ENCODE results near the gene PANX3.

The PANX3 gene

DNA sequence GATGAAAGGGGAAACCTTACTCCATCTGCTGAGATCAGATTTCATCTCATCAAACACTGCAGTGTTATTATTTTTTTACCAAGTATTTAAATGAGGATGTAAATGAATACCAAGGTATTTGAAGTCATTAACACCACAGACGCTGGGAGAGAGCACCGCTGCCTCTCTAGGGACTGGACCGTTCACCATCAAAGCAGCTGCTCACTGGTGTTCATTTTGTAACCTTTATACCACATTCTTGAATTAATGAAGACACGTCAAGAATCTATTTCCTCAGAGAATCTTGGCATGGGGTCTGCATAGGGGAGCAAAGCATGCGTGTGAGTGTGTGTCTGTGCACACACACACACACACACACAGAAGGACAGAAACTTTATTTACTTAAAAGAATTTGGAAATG, 46.7 kb downstream of the PANX3 start:
- no peak overlapping the region for H3K9ac ChIP-seq (ENCODE audit: insufficient read length, low read depth)
- no peak overlapping the region for H3K4me3 ChIP-seq (ENCODE audit: insufficient read length, low read depth)
- H3K9me3 ChIP-seq (ENCODE audit: insufficient read depth, low read length) = no peaks in the 10 kb centered on the region
- TF ChIP-seq YY1 (IDR thresholded peaks at IDR 0.05; ENCODE audit: insufficient read depth, insufficient read length) = no peak
- no peak for TF ChIP-seq ZNF274 (IDR thresholded peaks at IDR 0.05; ENCODE audit: low read depth, low read length)
- no peak for TF ChIP-seq SUZ12 (IDR thresholded peaks at IDR 0.05; ENCODE audit: extremely low read depth, insufficient read depth, insufficient read length)
- no peaks in the 10 kb centered on the region for H3K36me3 ChIP-seq (ENCODE audit: insufficient read depth, insufficient read length, low read length)
- no peak for DNase-seq (ENCODE audit: low read depth, low spot score)
- H3K4me1 ChIP-seq (ENCODE audit: insufficient read depth, insufficient read length) = peaks cover 2% of the 10 kb centered on the region
- H3K27me3 ChIP-seq (ENCODE audit: insufficient read depth, insufficient read length) = no peaks in the 10 kb centered on the region

DNA sequence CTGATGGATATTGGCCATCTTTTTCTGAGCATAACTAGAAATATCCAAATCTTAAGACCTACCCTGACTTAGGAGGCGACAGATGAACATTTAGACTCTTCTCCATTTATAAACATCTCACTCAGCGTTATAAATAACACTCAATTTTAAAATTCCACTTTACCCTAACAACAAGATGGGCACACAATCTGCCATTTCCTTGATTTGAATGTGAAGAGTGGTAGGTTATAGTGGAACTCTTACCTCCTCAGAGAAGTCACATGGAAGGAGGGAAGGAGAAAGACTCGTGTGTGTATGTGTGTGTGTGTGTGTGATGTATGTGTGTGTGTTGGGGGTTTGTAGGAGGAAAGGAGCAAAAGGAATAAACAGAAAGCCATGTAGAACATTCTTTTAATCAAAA, 47.3 kb downstream of the PANX3 start:
- TF ChIP-seq YY1 (IDR thresholded peaks at IDR 0.05; ENCODE audit: insufficient read depth, insufficient read length) (no peak), SUZ12 (IDR thresholded peaks at IDR 0.05; ENCODE audit: extremely low read depth, insufficient read depth, insufficient read length) (no peak), ZNF274 (IDR thresholded peaks at IDR 0.05; ENCODE audit: low read depth, low read length) (no peak)
- no peak overlapping the region for H3K9ac ChIP-seq (ENCODE audit: insufficient read length, low read depth)
- peaks cover 2% of the 10 kb centered on the region for H3K4me1 ChIP-seq (ENCODE audit: insufficient read depth, insufficient read length)
- no peak for DNase-seq (ENCODE audit: low read depth, low spot score)
- H3K9me3 ChIP-seq (ENCODE audit: insufficient read depth, low read length) = no peaks in the 10 kb centered on the region
- no peaks in the 10 kb centered on the region for H3K36me3 ChIP-seq (ENCODE audit: insufficient read depth, insufficient read length, low read length)
- no peaks in the 10 kb centered on the region for H3K27me3 ChIP-seq (ENCODE audit: insufficient read depth, insufficient read length)
- H3K4me3 ChIP-seq (ENCODE audit: insufficient read length, low read depth) = no peak overlapping the region

DNA sequence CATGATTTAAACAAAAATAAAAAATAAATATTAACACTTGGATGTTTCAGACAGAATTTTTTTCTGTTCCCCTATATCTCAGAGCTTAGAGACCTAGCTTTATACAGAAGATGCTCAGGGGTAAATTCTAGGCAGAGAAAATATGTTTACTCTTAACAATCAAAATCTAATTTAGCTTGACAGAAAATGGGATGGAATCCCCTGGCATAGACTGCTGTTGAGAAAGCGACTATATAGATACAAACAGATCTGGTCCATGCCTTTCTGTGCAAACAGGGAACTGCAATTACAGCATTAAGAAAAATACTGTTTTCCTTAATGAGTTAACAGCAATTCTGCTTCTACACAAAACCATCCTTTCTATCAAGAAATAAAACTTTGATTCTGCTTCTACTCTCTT, 47.8 kb downstream of the PANX3 start:
- no peak overlapping the region for H3K9ac ChIP-seq (ENCODE audit: insufficient read length, low read depth)
- no peak for TF ChIP-seq SUZ12 (IDR thresholded peaks at IDR 0.05; ENCODE audit: extremely low read depth, insufficient read depth, insufficient read length)
- TF ChIP-seq YY1 (IDR thresholded peaks at IDR 0.05; ENCODE audit: insufficient read depth, insufficient read length) = no peak
- no peak for TF ChIP-seq ZNF274 (IDR thresholded peaks at IDR 0.05; ENCODE audit: low read depth, low read length)
- H3K9me3 ChIP-seq (ENCODE audit: insufficient read depth, low read length) = no peaks in the 10 kb centered on the region
- no peak overlapping the region for H3K4me3 ChIP-seq (ENCODE audit: insufficient read length, low read depth)
- peaks cover 2% of the 10 kb centered on the region for H3K4me1 ChIP-seq (ENCODE audit: insufficient read depth, insufficient read length)
- no peaks in the 10 kb centered on the region for H3K27me3 ChIP-seq (ENCODE audit: insufficient read depth, insufficient read length)
- H3K36me3 ChIP-seq (ENCODE audit: insufficient read depth, insufficient read length, low read length) = no peaks in the 10 kb centered on the region
- no peak for DNase-seq (ENCODE audit: low read depth, low spot score)

DNA sequence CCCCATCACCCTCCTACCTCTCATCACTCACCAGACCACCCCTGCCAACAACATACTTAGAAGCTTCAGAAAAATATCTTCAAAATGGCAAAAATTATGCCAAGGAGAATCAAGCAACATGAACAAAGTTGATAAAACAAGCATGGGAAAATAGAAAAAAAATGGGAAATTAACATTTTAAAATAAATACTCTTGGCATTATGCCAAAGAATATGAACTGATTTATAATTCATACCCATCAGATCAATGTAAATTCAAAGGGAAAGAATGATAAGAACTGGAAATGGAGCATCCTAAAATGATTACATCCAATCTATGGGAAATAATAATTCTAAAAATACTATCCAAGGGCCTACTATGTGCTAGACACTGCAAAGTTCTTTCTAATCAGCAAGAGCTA, 50.3 kb downstream of the PANX3 start:
- no peak for DNase-seq (ENCODE audit: low read depth, low spot score)
- no peak overlapping the region for H3K9ac ChIP-seq (ENCODE audit: insufficient read length, low read depth)
- no peaks in the 10 kb centered on the region for H3K36me3 ChIP-seq (ENCODE audit: insufficient read depth, insufficient read length, low read length)
- H3K27me3 ChIP-seq (ENCODE audit: insufficient read depth, insufficient read length) = no peaks in the 10 kb centered on the region
- peaks cover 2% of the 10 kb centered on the region for H3K4me1 ChIP-seq (ENCODE audit: insufficient read depth, insufficient read length)
- no peaks in the 10 kb centered on the region for H3K9me3 ChIP-seq (ENCODE audit: insufficient read depth, low read length)
- H3K4me3 ChIP-seq (ENCODE audit: insufficient read length, low read depth) = no peak overlapping the region
- no peak for TF ChIP-seq SUZ12 (IDR thresholded peaks at IDR 0.05; ENCODE audit: extremely low read depth, insufficient read depth, insufficient read length)
- no peak for TF ChIP-seq ZNF274 (IDR thresholded peaks at IDR 0.05; ENCODE audit: low read depth, low read length)
- TF ChIP-seq YY1 (IDR thresholded peaks at IDR 0.05; ENCODE audit: insufficient read depth, insufficient read length) = no peak

DNA sequence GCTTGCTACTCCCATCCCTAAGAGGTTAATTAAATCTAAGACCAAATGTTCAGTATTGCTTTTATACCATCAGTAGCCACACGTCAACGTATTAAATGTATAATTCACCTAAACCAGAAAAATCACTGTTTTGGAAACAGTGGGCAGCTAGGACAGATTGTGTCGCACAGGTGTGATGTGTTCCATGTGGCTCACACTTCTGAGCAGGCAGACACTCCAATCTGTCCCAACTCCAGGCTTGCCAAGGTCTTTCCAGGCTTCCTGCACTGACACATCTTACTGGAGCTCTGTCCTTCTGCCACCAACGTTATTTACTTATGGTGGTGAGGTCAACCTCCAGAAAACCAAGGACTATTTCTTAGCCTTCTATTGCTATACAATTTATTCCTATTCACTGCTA, 50.9 kb downstream of the PANX3 start:
- no peaks in the 10 kb centered on the region for H3K4me1 ChIP-seq (ENCODE audit: insufficient read depth, insufficient read length)
- no peak overlapping the region for H3K9ac ChIP-seq (ENCODE audit: insufficient read length, low read depth)
- TF ChIP-seq SUZ12 (IDR thresholded peaks at IDR 0.05; ENCODE audit: extremely low read depth, insufficient read depth, insufficient read length) = no peak
- no peak for TF ChIP-seq ZNF274 (IDR thresholded peaks at IDR 0.05; ENCODE audit: low read depth, low read length)
- TF ChIP-seq YY1 (IDR thresholded peaks at IDR 0.05; ENCODE audit: insufficient read depth, insufficient read length) = no peak

DNA sequence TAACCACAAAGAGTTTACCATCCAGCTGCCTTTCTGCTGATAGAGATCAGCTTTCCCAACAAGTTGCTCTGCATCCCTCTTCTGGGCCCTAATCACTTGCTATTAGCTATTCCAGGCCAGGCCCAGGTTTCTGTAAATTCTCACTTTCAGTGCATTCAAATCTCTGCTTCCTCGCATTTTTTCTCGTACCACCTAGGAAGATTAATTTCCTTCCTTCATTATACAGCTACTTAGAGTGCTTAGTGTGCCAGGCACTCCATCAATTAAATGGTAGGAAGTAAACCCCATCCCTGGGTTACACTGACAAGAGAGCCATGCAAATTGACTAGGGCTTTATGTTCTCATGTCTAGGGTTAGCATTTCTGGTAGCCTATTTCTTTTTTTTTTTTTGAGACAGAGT, 52.6 kb downstream of the PANX3 start:
- no peak for TF ChIP-seq ZNF274 (IDR thresholded peaks at IDR 0.05; ENCODE audit: low read depth, low read length)
- no peak for TF ChIP-seq YY1 (IDR thresholded peaks at IDR 0.05; ENCODE audit: insufficient read depth, insufficient read length)
- TF ChIP-seq SUZ12 (IDR thresholded peaks at IDR 0.05; ENCODE audit: extremely low read depth, insufficient read depth, insufficient read length) = no peak
- no peaks in the 10 kb centered on the region for H3K36me3 ChIP-seq (ENCODE audit: insufficient read depth, insufficient read length, low read length)
- no peak overlapping the region for H3K9ac ChIP-seq (ENCODE audit: insufficient read length, low read depth)
- H3K9me3 ChIP-seq (ENCODE audit: insufficient read depth, low read length) = no peaks in the 10 kb centered on the region
- DNase-seq (ENCODE audit: low read depth, low spot score) = no peak
- H3K4me1 ChIP-seq (ENCODE audit: insufficient read depth, insufficient read length) = no peaks in the 10 kb centered on the region
- H3K27me3 ChIP-seq (ENCODE audit: insufficient read depth, insufficient read length) = no peaks in the 10 kb centered on the region
- H3K4me3 ChIP-seq (ENCODE audit: insufficient read length, low read depth) = no peak overlapping the region

More for the DNA sequence above, 50.9 kb downstream of the PANX3 start:
- DNase-seq (ENCODE audit: low read depth, low spot score) = no peak
- H3K36me3 ChIP-seq (ENCODE audit: insufficient read depth, insufficient read length, low read length) = no peaks in the 10 kb centered on the region
- H3K4me3 ChIP-seq (ENCODE audit: insufficient read length, low read depth) = no peak overlapping the region
- no peaks in the 10 kb centered on the region for H3K27me3 ChIP-seq (ENCODE audit: insufficient read depth, insufficient read length)
- no peaks in the 10 kb centered on the region for H3K9me3 ChIP-seq (ENCODE audit: insufficient read depth, low read length)

DNA sequence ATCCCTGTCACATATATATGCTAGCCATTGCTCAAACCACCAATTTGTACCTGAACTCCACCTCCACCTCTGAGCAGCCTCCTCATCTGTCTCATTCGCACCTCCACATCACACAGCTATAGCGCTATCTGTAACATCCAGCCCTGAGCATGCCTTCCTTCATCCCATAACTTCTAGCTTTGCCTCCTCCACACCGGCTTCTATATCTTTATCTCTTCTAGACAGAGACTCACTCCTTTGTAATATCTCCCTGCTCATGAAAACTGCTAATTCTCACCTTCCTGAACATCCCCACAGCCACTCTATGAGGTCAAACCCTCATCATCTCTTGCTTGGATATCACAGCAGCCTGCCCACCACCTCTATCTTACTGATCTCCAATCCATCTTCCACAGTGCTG, 56.4 kb downstream of the PANX3 start:
- TF ChIP-seq ZNF274 (IDR thresholded peaks at IDR 0.05; ENCODE audit: low read depth, low read length) (no peak), YY1 (IDR thresholded peaks at IDR 0.05; ENCODE audit: insufficient read depth, insufficient read length) (no peak), SUZ12 (IDR thresholded peaks at IDR 0.05; ENCODE audit: extremely low read depth, insufficient read depth, insufficient read length) (no peak)
- H3K36me3 ChIP-seq (ENCODE audit: insufficient read depth, insufficient read length, low read length) = no peaks in the 10 kb centered on the region
- no peak for DNase-seq (ENCODE audit: low read depth, low spot score)
- H3K27me3 ChIP-seq (ENCODE audit: insufficient read depth, insufficient read length) = peaks cover 5% of the 10 kb centered on the region
- no peaks in the 10 kb centered on the region for H3K4me1 ChIP-seq (ENCODE audit: insufficient read depth, insufficient read length)
- no peak overlapping the region for H3K9ac ChIP-seq (ENCODE audit: insufficient read length, low read depth)
- H3K9me3 ChIP-seq (ENCODE audit: insufficient read depth, low read length) = no peaks in the 10 kb centered on the region
- H3K4me3 ChIP-seq (ENCODE audit: insufficient read length, low read depth) = no peak overlapping the region

DNA sequence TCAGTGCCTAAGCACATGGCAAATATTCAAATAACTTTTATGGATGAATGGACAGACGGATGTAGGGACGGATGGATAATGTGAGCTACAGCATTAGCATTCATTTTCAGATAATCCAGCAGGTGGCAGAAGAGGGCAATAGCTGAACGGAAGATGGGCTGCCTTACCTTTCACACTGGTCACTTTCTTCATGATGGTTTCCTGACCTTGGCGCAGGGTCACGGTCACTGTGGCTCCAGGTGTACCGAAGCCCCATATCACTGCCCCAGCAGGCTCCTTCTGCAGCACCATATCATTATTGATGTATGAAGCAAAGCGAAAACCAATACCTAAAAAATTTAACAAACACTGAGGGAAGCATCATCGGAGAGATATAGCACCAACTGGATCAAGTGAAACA, 58.0 kb downstream of the PANX3 start:
- TF ChIP-seq SUZ12 (IDR thresholded peaks at IDR 0.05; ENCODE audit: extremely low read depth, insufficient read depth, insufficient read length) = no peak
- TF ChIP-seq ZNF274 (IDR thresholded peaks at IDR 0.05; ENCODE audit: low read depth, low read length) = no peak
- no peak for TF ChIP-seq YY1 (IDR thresholded peaks at IDR 0.05; ENCODE audit: insufficient read depth, insufficient read length)
- Histone ChIP-seq H3K4me3 (ENCODE audit: insufficient read length, low read depth) (no peak overlapping the region), H3K36me3 (ENCODE audit: insufficient read depth, insufficient read length, low read length) (no peaks in the 10 kb centered on the region), H3K9me3 (ENCODE audit: insufficient read depth, low read length) (no peaks in the 10 kb centered on the region), H3K9ac (ENCODE audit: insufficient read length, low read depth) (no peak overlapping the region), H3K4me1 (ENCODE audit: insufficient read depth, insufficient read length) (no peaks in the 10 kb centered on the region), H3K27me3 (ENCODE audit: insufficient read depth, insufficient read length) (peaks cover 10% of the 10 kb centered on the region)
- no peak for DNase-seq (ENCODE audit: low read depth, low spot score)

Data from NT2/D1 (cell line).